ENCODE measurements around the gene HELZ. TPM values are rescaled to one million over a fixed set of nuclear protein-coding genes. Genes with fewer than 3 reads are reported as not detected.
A peak's percentile ranks its signal among the peaks of the same experiment; 100 is the strongest.
"Not testable (repeated sequence)": the region's sequence is repeated elsewhere in the genome, so short reads cannot be mapped to it uniquely, and the experiment has no call there.

HELZ gene
- polyA plus RNA-seq, 1 donor from 2014 or later = 42.7 TPM

GRCh38 chr17:67202503-67202902, 42.5 kb downstream of the HELZ start:
- Mint-ChIP-seq H3K4me1 (peaks cover 0 to 3% (median 0%) of the 10 kb centered on the region in 3 donors), H3K9me3 (no peaks in the 10 kb centered on the region), H3K36me3 (peaks cover 6% of the 10 kb centered on the region), H3K27me3 (no peaks in the 10 kb centered on the region), H3K27ac (no peak overlapping the region), H3K4me3 (no peak overlapping the region)

DNA sequence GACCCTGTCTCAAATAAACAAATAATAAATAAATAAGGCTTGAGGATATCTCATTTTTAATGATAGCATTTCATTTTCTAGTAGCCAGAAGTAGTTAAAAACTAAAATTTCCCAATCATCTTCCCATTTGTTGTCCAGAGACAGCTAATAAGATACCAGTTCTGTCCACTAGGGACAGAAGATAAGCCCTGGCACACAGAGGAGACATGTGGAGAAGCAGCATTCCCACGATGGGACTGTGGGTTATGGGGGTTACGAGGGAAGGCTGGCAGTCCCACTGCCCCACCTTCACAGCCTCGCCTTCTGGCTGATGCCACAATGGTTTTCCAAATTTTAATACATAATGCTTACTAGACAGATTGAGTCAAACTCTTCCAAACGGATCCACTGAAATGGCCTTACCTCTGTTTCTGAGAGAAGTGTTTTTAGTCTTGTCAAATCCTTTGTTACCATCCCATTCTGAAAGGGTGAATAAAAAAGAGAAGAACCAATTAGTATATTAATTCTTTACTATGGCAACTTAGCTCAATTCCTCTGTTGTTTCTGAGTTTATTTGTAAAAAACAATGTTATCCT, 44.2 kb downstream of the HELZ start:
- no peak overlapping the region for H3K4me3 Mint-ChIP-seq
- no peaks in the 10 kb centered on the region for H3K27me3 Mint-ChIP-seq
- H3K36me3 Mint-ChIP-seq = peaks cover 8% of the 10 kb centered on the region
- H3K27ac Mint-ChIP-seq = no peak overlapping the region
- no peaks in the 10 kb centered on the region for H3K9me3 Mint-ChIP-seq
- peaks cover 0 to 3% (median 0%) of the 10 kb centered on the region in 3 donors for H3K4me1 Mint-ChIP-seq

DNA sequence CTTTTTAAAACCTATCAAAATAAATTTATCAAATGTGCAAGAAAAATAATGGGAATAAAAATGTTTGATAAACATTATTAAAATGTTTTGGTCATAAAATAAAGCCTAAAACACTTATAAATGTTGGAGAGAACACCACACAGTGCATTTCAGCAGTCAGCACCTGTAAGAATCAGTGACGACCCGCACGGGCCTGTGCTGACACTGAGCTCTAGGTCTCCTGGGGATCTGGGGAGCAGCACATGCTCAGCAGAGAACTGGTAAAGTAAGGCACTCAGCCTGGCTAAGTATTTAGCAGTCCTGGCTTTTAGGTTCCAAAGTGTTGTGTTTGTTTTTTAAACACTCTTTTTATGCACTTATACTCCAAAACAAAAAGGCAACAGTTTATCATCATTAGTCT, 46.9 kb downstream of the HELZ start:
- Mint-ChIP-seq H3K4me3 (no peak overlapping the region), H3K4me1 (no peaks in the 10 kb centered on the region), H3K36me3 (peaks cover 11% of the 10 kb centered on the region), H3K27ac (no peak overlapping the region), H3K27me3 (no peaks in the 10 kb centered on the region), H3K9me3 (no peaks in the 10 kb centered on the region)

DNA sequence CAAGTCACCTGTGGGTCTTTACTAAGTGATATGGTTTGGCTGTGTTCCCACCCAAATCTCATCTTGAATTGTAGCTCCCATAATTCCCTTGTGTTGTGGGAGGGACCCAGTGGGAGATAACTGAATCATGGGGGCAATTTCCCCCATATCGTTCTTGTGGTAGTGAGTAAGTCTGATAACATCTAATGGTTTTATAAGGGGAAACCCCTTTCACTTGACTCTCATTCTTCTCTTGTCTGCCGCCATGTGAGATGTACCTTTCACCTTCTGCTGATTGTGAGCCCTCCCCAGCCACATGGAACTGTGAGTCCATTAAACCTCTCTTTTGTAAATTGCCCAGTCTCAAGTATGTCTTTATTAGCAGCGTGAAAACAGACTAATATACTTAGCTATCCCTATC, 48.0 kb downstream of the HELZ start:
- H3K4me3 Mint-ChIP-seq, H3K36me3 Mint-ChIP-seq, H3K27ac Mint-ChIP-seq, H3K4me1 Mint-ChIP-seq, H3K9me3 Mint-ChIP-seq, H3K27me3 Mint-ChIP-seq: not testable (repeated sequence)

- no peaks in the 10 kb centered on the region for H3K4me1 Mint-ChIP-seq
- H3K9me3 Mint-ChIP-seq = no peaks in the 10 kb centered on the region
- peaks cover 7% of the 10 kb centered on the region for H3K36me3 Mint-ChIP-seq
- H3K27ac Mint-ChIP-seq = no peak overlapping the region
- no peak overlapping the region for H3K4me3 Mint-ChIP-seq
- H3K27me3 Mint-ChIP-seq = no peaks in the 10 kb centered on the region
These were observed 48.6 kb downstream of the HELZ start for GRCh38 chr17:67196422-67196821.

GRCh38 chr17:67194134-67194533, 50.9 kb downstream of the HELZ start:
- no peak overlapping the region for H3K27ac Mint-ChIP-seq
- H3K36me3 Mint-ChIP-seq = peaks cover 5% of the 10 kb centered on the region
- H3K9me3 Mint-ChIP-seq = no peaks in the 10 kb centered on the region
- H3K4me1 Mint-ChIP-seq = peaks cover 0 to 2% (median 0%) of the 10 kb centered on the region in 3 donors
- no peaks in the 10 kb centered on the region for H3K27me3 Mint-ChIP-seq
- no peak overlapping the region for H3K4me3 Mint-ChIP-seq

DNA sequence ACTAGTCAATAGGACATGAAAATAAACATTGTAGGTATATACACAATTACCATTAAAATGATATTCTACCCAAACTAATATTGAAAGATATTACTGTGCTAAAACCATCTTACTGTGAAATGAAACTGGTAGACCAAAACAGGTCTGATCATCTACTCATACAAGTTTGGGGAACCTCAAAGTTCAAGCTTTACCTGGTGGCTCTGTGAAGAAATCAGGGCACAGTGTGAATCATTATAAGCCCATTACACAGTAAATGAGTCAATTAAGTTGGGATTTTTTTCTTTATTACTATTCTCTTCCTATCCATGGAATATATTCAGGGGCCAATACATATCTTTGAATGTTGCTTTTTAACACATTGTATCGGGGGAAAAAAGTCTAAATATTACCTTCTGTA, 57.1 kb downstream of the HELZ start:
- Mint-ChIP-seq H3K36me3 (peaks cover 4% of the 10 kb centered on the region), H3K27ac (no peak overlapping the region), H3K4me1 (peaks cover 0 to 2% (median 0%) of the 10 kb centered on the region in 3 donors), H3K4me3 (no peak overlapping the region), H3K9me3 (no peaks in the 10 kb centered on the region), H3K27me3 (no peaks in the 10 kb centered on the region)

- Mint-ChIP-seq H3K27me3 (no peaks in the 10 kb centered on the region), H3K4me3 (no peak overlapping the region), H3K9me3 (no peaks in the 10 kb centered on the region), H3K4me1 (peaks cover 0 to 2% (median 0%) of the 10 kb centered on the region in 3 donors), H3K27ac (peak overlapping the region in 1 of 3 donors; percentile 59), H3K36me3 (peaks cover 4% of the 10 kb centered on the region)
These were observed 58.2 kb downstream of the HELZ start for GRCh38 chr17:67186782-67187181.

DNA sequence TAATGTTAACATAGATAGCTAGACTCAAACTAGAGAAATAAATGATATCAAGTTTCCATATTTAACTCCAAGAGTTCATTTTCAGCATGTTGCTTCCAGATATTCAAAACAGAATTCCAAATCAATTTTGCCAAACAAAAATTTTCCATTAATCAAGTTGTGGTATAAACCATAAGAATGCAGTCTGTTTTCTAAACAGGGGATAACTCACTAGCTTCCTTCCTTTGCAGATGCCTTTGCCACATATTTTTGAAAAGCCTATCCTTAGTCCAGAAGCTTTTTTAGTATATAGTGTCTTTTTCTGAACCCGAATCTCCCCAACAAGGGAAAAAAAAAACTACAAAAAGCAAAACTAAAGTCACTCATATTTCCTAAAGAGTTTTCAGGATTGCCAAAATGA, 61.5 kb downstream of the HELZ start:
- Mint-ChIP-seq H3K4me3 (no peak overlapping the region), H3K9me3 (no peaks in the 10 kb centered on the region), H3K36me3 (peaks cover 4% of the 10 kb centered on the region), H3K4me1 (no peaks in the 10 kb centered on the region), H3K27ac (peak overlapping the region in 1 of 3 donors; percentile 24), H3K27me3 (no peaks in the 10 kb centered on the region)

DNA sequence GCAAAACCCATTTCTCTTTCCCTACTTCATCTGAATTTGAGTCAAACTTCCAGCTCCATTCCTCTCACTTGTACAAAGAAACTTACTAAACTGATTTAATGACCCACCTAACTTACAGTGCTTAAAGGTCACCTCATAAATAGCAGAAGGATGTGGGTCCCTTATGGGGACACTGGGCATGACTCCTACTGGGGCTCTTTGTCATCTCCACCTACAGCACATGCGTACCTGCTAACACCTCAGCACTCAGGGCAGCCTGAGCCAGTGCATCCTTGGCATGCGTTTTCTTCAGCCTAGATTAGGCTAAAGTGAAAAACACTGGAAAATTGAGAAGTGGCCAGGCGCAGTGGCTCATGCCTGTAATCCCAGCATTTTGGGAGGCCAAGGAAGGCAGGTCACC, 63.2 kb downstream of the HELZ start:
- Mint-ChIP-seq H3K36me3 (peaks cover 2% of the 10 kb centered on the region), H3K27me3 (no peaks in the 10 kb centered on the region), H3K27ac (peak overlapping the region in 1 of 3 donors; percentile 63), H3K4me1 (no peaks in the 10 kb centered on the region), H3K9me3 (no peaks in the 10 kb centered on the region), H3K4me3 (no peak overlapping the region)

DNA sequence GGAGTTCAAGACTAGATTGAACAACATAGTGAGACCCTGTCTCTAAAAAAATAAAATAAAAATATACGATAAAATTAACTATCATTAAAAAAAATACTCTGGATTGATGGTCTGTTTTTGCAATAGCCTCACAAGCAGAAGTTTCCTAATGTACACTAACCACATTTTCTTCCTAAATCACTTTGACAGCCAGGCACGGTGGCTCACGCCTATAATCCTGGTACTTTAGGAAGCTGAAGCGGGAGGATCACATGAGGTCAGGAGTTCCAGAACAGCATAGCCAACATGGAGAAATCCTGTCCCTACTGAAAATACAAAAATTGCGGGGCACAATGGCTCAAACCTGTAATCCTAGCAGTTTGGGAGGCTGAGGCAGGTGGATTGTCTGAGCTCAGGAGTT, 64.7 kb downstream of the HELZ start:
- no peaks in the 10 kb centered on the region for H3K9me3 Mint-ChIP-seq
- no peak overlapping the region for H3K4me3 Mint-ChIP-seq
- H3K36me3 Mint-ChIP-seq = peaks cover under 1% of the 10 kb centered on the region
- no peaks in the 10 kb centered on the region for H3K4me1 Mint-ChIP-seq
- no peak overlapping the region for H3K27ac Mint-ChIP-seq
- no peaks in the 10 kb centered on the region for H3K27me3 Mint-ChIP-seq

- Mint-ChIP-seq H3K27ac (no peak overlapping the region), H3K4me1 (peaks cover 0 to under 1% (median 0%) of the 10 kb centered on the region in 3 donors), H3K9me3 (no peaks in the 10 kb centered on the region), H3K27me3 (no peaks in the 10 kb centered on the region), H3K36me3 (no peaks in the 10 kb centered on the region), H3K4me3 (no peak overlapping the region)
These were observed 66.4 kb downstream of the HELZ start for GRCh38 chr17:67178555-67178954.

DNA sequence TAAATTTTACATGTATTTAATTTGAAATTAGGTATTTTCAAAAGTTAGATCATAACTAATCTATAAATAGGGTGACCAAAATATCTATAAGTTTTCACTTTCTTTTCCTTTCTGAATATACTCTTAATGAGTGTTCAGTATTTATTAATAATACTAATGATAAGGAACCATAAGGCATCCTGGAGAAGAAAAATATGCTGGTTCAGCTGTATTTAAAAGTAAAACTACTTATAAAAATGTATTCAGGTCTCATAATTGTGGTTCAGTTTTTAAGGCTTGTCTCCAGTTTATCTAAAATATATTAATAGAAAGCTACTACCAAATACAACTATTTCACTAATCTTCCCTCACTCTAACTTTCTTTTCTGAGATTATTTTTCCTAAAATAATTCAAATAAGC, 67.3 kb downstream of the HELZ start:
- H3K27ac Mint-ChIP-seq = no peak overlapping the region
- no peaks in the 10 kb centered on the region for H3K36me3 Mint-ChIP-seq
- no peak overlapping the region for H3K4me3 Mint-ChIP-seq
- no peaks in the 10 kb centered on the region for H3K9me3 Mint-ChIP-seq
- peaks cover 0 to 2% (median 0%) of the 10 kb centered on the region in 3 donors for H3K4me1 Mint-ChIP-seq
- H3K27me3 Mint-ChIP-seq = no peaks in the 10 kb centered on the region

DNA sequence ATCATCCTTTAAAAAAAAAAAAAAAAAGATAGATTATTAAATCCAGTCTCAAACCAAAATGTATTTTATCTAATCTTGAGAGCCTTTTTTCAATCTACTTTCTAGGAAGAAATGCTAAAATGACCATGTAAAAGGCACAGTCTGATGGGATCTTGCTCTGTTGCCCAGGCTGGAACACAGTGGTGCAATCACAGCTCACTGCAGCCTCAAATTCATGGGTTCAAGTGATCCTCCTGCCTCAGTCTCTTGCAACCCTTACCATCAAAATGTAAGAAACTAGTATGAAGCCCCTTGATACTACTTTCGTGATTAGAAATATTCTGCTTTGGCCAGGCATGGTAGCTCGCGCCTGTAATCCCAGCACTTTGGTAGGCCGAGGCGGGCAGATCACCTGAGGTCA, 70.8 kb downstream of the HELZ start:
- H3K27ac Mint-ChIP-seq = no peak overlapping the region
- no peaks in the 10 kb centered on the region for H3K9me3 Mint-ChIP-seq
- H3K4me1 Mint-ChIP-seq = peaks cover 7 to 9% (median 8%) of the 10 kb centered on the region in 3 donors
- no peaks in the 10 kb centered on the region for H3K27me3 Mint-ChIP-seq
- H3K4me3 Mint-ChIP-seq = no peak overlapping the region
- H3K36me3 Mint-ChIP-seq = peaks cover 9% of the 10 kb centered on the region

- H3K36me3 Mint-ChIP-seq = peaks cover 9% of the 10 kb centered on the region
- no peaks in the 10 kb centered on the region for H3K27me3 Mint-ChIP-seq
- H3K4me1 Mint-ChIP-seq = peaks cover 7 to 9% (median 8%) of the 10 kb centered on the region in 3 donors
- H3K4me3 Mint-ChIP-seq = no peak overlapping the region
- no peak overlapping the region for H3K27ac Mint-ChIP-seq
- no peaks in the 10 kb centered on the region for H3K9me3 Mint-ChIP-seq
These were observed 73.4 kb downstream of the HELZ start for GRCh38 chr17:67171560-67171959.

GRCh38 chr17:67168496-67168895, 76.5 kb downstream of the HELZ start:
- H3K36me3 Mint-ChIP-seq = peaks cover 17% of the 10 kb centered on the region
- H3K27ac Mint-ChIP-seq = no peak overlapping the region
- no peak overlapping the region for H3K4me3 Mint-ChIP-seq
- no peaks in the 10 kb centered on the region for H3K9me3 Mint-ChIP-seq
- H3K4me1 Mint-ChIP-seq = peaks cover 6 to 9% (median 8%) of the 10 kb centered on the region in 3 donors
- no peaks in the 10 kb centered on the region for H3K27me3 Mint-ChIP-seq
